Left hindlimb (tissue), 1 donor: Measurements from ENCODE around the gene KLHDC7A.
"Not testable (repeated sequence)": the region's sequence is repeated elsewhere in the genome, so short reads cannot be mapped to it uniquely, and the experiment has no call there.

Experiments
- DNase-seq: peaks from one replicate; pipeline ENCODE4 v3.0.0-alpha.2; 2018

Gene KLHDC7A

DNA sequence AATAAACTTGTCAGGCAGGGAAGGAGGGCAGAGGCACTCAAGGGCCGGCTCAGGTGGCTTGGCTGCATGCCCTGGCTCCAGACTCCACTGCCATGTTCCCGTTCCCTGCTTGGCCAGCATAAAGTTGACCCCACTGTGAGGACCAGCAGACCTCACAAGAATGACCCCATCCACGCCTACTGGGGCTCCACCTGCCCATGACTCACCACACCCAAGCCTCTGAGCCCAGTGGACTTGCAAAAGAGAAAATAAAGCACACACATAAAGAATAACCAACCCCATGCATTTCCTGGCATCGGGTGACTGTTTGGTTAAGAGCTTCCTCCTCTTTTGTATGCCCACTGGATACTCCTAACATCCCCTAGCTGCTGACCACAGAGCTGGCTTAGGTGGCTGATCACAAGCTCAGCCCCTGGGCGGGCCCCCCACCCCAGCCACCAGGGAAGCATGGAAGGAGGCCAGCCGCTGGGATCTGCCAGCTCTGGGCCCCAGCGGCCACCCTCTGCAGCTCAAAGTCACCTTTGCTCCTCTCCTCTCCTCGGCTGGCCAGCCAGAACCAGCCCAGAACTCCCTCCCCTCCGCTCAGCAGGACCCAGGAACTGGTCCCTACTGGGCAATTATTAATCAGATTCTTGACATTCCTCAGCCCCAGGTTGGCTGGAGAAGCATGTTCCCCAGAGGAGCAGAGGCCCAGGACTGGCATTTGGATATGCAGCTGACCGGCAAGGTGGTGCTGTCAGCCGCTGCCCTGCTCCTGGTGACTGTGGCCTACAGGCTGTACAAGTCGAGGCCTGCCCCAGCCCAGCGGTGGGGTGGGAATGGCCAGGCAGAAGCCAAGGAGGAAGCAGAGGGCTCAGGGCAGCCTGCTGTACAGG is at the start of gene KLHDC7A:
KLHDC7A (plus strand) TSS at position 616 of the 875 bp plus-strand sequence; CDS start at position 668, 52 bp downstream.
- DNase-seq, result no peak

DNA sequence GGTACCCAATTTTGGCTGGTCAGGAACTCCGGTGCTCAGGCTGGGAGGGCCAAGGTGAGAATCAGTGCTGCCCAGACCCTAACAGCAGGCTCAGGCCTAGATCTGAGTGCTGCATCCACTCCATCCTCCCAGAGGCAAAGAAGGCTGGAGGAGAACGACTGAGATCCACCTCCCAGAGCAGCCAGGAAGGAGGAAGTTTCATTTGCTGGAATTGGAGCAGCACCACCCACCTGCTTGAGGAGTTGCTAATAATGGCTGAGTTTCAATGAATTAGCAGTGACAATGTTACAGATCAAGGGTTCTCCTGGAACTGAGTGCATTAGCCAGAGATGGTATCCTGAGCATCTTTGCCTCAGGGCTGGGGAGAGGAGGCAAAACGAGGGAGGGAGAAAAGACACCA is 46.7 kb upstream of the KLHDC7A start:
- no peak for DNase-seq

DNA sequence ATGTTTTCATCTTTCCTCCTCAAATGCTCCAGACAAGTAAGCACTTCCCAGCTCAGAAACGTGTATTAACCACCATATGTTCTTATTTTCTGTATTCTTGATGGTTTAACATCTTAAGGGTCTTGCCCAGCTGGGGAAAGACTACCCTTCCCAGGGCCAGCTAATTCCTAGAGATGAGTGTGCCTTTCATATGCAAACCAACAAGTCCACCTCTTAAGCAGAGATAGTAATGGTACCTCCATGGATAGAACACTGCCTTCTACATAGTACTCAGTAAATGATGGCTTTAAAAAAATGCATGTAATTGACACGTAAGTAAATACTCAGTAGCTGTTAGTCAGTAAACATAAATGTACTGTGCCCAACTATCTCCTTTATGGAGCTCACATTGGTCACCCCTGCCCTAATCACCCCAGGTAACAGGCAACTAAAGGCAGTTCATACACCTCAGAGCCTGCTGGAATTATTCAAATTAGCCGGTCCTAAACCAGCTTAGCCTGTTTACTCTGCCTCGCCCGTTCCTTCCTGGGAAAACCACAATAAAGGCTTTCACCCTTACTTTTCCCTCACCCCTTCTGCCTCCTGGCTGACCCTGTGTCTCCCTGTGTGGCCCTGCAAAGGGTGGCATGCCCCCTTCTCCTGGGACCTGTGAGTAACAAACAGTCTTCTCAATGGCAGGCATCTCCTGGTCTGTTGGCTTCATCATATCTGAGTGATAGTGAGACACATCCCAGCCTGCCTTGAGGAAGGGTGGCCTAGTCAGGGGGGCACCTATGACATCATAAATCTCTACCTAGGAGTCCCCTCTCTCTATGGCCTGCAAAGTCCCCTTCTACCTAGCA is 40.1 kb upstream of the KLHDC7A start:
- DNase-seq, result no peak

DNA sequence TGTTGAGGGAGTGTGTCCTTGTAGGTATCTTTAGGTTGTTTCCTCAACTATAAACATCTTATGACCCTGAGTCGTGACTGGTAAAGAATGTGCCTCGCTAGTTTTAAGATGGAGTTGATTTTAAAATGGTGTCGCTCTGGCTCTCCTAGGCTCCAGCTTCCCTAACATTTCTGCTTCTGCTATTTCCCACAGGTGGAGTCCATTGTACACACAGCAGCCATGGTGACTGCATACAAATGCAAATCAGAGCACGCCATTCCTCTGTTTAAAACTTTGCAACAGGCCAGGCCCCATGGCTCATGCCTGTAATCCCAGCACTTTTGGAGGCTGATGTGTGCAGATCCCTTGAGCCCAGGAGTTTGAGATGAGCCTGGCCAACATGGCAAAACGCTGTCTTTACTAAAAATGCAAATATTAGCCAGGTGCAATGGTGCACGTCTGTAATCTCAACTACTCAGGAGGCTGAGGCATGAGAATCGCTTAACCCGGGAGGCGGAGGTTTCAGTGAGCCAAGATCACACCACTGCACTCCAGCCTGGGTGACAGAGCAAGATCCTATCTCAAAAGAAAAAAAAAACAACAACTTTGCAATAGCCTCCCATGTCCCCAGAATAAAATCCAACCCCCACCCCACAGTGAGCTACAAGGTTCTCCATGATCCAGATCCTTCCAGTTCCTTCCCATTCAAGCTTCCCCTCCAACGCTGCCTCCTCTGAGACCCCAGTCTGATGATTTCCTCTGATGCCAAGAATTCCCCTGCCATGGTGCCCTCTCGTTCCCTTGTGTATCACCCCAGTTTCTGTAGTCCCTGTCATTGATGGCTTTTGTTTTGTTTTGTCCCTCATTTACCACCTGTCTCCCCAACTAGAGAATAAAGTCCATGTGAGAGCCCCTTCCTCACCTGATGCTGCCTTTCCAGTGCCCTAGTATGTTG is 36.9 kb upstream of the KLHDC7A start:
- no peak for DNase-seq

DNA sequence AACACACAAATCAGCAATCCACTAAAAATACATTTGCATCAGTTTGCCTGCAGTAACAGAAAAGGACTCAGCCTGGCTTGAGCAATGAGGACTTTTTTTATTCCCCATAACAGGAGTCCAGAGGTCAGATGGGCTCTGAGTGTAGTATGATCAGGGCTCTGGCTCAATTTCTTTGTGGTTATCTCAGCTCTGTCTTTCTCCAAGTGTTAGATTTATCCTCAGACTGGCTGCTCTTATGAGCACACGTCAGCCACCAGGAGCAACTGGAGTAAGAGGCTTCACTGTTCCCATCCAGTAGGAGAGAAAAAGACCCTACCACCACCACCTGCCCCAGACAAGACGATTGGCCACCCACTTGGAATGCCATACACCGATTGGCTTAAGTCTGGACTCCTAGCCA is 36.2 kb upstream of the KLHDC7A start:
- DNase-seq, result no peak

- no peak for DNase-seq
Observed at GRCh38 chr1:18446751-18447150, 34.0 kb upstream of the KLHDC7A start.

DNA sequence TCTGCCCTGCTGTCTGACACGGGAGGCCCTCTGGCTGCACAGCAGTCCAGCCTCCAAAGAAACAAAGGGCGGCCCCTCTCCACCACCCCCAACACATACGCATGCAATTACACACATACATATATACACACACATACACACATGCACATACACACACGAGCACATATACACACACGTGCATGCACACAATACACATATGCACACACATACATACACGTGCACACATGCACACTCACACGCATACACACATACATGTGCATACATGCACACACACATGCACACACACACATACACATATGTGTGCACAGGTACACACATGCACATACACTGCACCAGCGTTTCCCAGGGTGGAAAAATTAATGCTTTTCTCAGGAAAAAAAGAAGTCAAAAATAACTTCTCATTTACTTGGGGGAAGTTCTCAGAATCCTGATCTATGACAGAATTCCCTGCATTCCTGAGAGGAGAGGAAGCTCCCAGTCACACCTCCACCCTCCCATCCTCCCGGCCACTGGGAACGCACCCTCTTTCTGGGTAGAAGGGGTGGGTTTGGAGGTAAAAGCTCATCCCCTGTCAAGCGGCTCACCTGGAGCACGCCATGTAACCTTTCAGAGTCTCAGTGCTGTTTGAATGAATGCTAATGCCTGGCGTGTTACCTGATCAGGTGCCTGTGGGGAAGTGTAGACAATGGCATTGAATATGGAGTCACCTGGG is 33.1 kb upstream of the KLHDC7A start:
- DNase-seq, result no peak

DNA sequence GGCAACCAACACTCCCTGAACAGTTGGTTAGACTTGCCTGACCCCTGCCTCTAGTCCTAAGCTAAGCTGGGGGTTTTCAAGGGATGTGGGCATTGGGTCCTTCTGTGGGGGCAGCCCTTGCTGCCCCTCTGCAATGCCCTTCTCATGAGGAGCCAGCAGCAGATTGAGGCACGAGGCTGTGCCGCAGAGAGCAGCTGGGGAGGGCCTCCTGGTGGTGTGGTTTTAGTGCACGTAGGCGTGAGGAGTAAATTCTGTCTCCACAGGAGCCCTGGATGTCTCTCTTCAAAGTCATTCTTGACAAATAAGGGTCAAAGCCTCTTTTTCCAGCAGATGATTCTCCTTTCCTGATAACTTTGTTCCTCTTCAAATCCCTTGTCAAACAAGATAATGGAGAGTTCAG is 31.8 kb upstream of the KLHDC7A start:
- no peak for DNase-seq

DNA sequence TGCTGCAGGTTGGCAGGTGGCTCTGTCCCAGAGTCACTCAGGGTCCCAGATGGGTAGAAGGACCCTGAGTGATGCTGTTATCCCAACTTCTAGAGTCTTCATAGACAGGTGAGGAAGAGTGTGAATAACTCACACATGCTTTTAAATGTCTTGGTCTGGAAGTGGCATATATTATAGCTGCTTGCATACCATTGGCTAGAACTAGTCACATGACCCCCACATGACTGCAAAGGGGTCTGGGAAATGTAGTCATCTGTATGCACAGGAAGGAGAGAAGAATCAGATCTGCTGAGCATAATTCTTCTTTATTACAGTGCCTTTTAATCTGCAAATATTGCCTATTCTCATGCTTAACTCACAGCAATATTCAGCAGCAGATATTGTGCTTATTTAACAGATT is 28.2 kb upstream of the KLHDC7A start:
- no peak for DNase-seq

- DNase-seq, result no peak
Observed at GRCh38 chr1:18458133-18459092, 22.3 kb upstream of the KLHDC7A start.

- DNase-seq, result no peak
Observed at GRCh38 chr1:18461656-18462055, 19.1 kb upstream of the KLHDC7A start.

- DNase-seq, result not testable (repeated sequence)
Observed at GRCh38 chr1:18462517-18462916, 18.2 kb upstream of the KLHDC7A start.

DNA sequence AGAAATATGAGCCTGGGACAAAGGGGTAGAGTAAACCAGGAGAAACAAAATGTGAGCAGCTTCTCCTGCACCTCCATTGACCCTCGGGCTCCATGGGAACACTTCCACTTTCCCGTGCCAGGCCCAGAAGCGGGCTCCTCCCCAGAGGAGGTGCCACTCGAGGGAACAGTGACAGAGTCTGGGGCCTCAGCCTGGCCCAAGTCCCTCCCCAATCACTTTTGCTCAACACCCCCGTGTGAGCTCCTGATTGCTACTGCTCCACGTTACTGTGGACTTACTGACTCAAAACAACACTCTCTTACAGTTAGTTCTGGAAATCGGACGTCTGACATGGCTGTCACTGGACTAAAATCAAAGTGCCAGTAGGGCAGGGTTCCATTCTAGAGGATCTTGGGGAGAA is 17.7 kb upstream of the KLHDC7A start:
- no peak for DNase-seq

GRCh38 chr1:18463984-18464664 is 16.6 kb upstream of the KLHDC7A start:
- no peak for DNase-seq

- DNase-seq, result no peak
Observed at GRCh38 chr1:18464665-18465050, 16.1 kb upstream of the KLHDC7A start.

DNA sequence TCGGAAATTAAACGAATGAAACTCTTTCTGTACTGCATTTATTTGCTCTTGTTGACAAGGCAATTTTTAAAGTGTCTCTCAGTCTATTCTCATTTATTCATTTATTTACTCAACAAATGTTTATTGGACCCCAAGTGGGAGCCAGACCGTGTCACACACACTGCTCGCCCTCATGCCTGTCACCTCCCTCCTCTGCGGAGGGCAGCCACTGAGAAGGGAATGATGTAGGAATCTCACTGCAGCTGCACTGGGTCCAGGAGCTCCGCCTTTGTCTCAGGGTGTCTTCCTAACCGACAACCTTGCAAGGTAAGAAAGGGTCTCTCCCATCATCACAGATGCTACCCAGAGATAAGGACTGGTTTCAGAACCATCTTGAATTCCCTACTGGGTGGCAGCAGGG is 14.1 kb upstream of the KLHDC7A start:
- no peak for DNase-seq

DNA sequence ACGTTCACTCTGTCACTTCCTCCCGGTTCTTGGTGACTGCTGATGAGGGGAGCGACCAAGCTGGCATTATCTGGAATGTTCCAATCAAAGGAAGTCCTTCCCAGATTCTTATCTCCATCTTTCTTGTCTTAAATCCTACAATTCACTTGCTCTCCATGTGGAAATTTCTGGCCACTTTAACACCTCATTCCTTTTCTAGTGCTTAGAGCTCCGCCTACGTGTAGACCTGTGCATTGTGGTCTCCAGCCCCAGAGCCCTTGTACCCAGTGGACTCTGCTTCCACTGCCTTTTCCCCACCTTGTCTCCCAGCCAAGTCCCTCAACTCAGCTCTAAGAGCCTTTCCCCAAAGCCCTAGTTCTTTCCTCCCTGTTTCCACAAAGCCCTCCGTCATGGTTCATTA is 12.2 kb upstream of the KLHDC7A start:
- no peak for DNase-seq

- no peak for DNase-seq
Observed at GRCh38 chr1:18469514-18469913, 11.2 kb upstream of the KLHDC7A start.

DNA sequence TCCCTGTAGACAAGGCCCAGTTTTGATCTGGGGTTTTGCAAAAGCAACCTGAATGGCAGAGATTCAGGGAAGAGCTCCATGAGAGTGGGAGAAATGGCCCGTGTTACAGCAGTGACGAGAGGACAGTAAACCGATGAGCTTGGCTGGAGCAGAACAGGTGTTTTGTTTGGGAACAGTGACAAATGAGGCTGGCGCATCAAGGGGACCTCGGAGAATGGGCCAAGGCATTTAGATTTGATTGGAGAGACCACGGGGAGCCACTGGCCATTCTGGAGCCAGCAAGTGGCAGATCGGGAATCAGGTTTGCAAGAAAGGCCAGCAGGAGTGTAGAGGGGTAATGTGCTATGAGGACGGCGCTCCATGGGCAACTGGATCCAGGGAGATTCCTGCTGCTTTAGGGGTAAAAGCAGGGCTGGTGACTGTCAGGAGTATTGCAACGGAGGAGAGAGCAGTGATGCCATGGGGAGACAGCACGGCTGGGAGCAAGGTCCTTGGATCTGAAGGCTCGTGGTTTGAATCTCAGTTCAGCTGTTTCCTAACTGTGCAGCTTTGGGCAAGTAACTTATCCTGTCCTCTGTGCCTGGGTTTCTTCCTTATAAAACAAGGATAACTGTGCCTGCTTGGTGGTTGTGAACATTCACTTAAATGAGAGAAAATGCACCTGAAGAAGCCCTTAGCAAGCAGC is 9.9 kb upstream of the KLHDC7A start:
- no peak for DNase-seq
